Trophoblast cell (in vitro differentiated cells and primary cell): ENCODE data around the gene DNAJC11.

ENCODE experiments used
- DNase-seq, 2 donors: peaks; one replicate each; pipeline ENCODE4 v3.0.0-alpha.2; 2016
- H2AFZ ChIP-seq: 2 replicates; pipeline ENCODE4 v1.6.1; 2013; ENCODE audit warnings: low read length, moderate library complexity, mild to moderate bottlenecking; ENCODE audit not compliant: insufficient read depth, poor library complexity
- H2AK5ac ChIP-seq: 2 replicates; pipeline ENCODE4 v1.6.1; 2013; ENCODE audit warnings: mild to moderate bottlenecking, low read length
- H2BK120ac ChIP-seq: 2 replicates; pipeline ENCODE4 v1.6.1; 2013; ENCODE audit warnings: low read length, mild to moderate bottlenecking, moderate library complexity; ENCODE audit not compliant: insufficient read depth, poor library complexity
- H2BK12ac ChIP-seq: 2 replicates; pipeline ENCODE4 v1.6.1; 2013; ENCODE audit warnings: mild to moderate bottlenecking, low read length, moderate library complexity
- H2BK5ac ChIP-seq: 2 replicates; pipeline ENCODE4 v1.6.1; 2013; ENCODE audit warnings: low read length, low read depth, moderate library complexity, mild to moderate bottlenecking; ENCODE audit not compliant: poor library complexity
- H3K14ac ChIP-seq: 2 replicates; pipeline ENCODE4 v1.6.1; 2013; ENCODE audit warnings: mild to moderate bottlenecking, low read length
- H3K18ac ChIP-seq: 2 replicates; pipeline ENCODE4 v1.6.1; 2013; ENCODE audit warnings: mild to moderate bottlenecking, low read length
- H3K23ac ChIP-seq: 2 replicates; pipeline ENCODE4 v1.6.1; 2013; ENCODE audit warnings: low read length
- H3K27ac ChIP-seq: 2 replicates; pipeline ENCODE4 v1.5.1; 2013; ENCODE audit warnings: low read depth, mild to moderate bottlenecking, inconsistent platforms, low read length, moderate library complexity
- H3K27me3 ChIP-seq: 2 replicates; pipeline ENCODE4 v1.6.1; 2013; ENCODE audit warnings: inconsistent platforms, mild to moderate bottlenecking, low read length, moderate library complexity; ENCODE audit not compliant: insufficient read depth
- H3K36me3 ChIP-seq, 2 experiments: 1 replicate in 1 of 2; 2 replicates in 1 of 2; pipeline ENCODE4 v1.6.1; 2013; ENCODE audit warnings: low read length in 2 of 2, mild to moderate bottlenecking in 2 of 2, moderate library complexity in 1 of 2; ENCODE audit not compliant: insufficient read depth in 2 of 2, control insufficient read depth in 1 of 2
- H3K4ac ChIP-seq: 2 replicates; pipeline ENCODE4 v1.6.1; 2013; ENCODE audit warnings: low read depth, mild to moderate bottlenecking, low read length, moderate library complexity
- H3K4me1 ChIP-seq, 2 experiments: 1 replicate in 1 of 2; 2 replicates in 1 of 2; pipeline ENCODE4 v1.6.1; 2013; ENCODE audit warnings: low read length in 2 of 2, mild to moderate bottlenecking in 2 of 2, moderate library complexity in 1 of 2; ENCODE audit not compliant: insufficient read depth in 2 of 2, control insufficient read depth in 1 of 2
- H3K4me2 ChIP-seq: 2 replicates; pipeline ENCODE4 v1.6.1; 2013; ENCODE audit warnings: inconsistent platforms, mild to moderate bottlenecking, low read length, moderate library complexity
- H3K4me3 ChIP-seq: 2 replicates; pipeline ENCODE4 v1.5.1; 2013; ENCODE audit warnings: mild to moderate bottlenecking, low read depth, low read length, inconsistent platforms
- H3K79me1 ChIP-seq: one replicate; pipeline ENCODE4 v1.6.1; 2013; ENCODE audit warnings: low read length
- H3K79me2 ChIP-seq: 2 replicates; pipeline ENCODE4 v1.6.1; 2013; ENCODE audit warnings: low read length, mild to moderate bottlenecking; ENCODE audit not compliant: control insufficient read depth, insufficient read depth, poor library complexity
- H3K9ac ChIP-seq: 2 replicates; pipeline ENCODE4 v1.6.1; 2013; ENCODE audit warnings: mild to moderate bottlenecking, low read length
- H3K9me3 ChIP-seq: 2 replicates; pipeline ENCODE4 v1.6.1; 2013; ENCODE audit warnings: low read depth, mild to moderate bottlenecking, control low read depth, inconsistent platforms, low read length; ENCODE audit not compliant: insufficient read depth
- H4K12ac ChIP-seq: 2 replicates; pipeline ENCODE4 v1.6.1; 2013; ENCODE audit warnings: low read depth, mild to moderate bottlenecking, low read length, moderate library complexity
- H4K8ac ChIP-seq: 2 replicates; pipeline ENCODE4 v1.6.1; 2013; ENCODE audit warnings: low read depth, mild to moderate bottlenecking, low read length, moderate library complexity
- H4K91ac ChIP-seq: one replicate; pipeline ENCODE4 v1.6.1; 2013; ENCODE audit warnings: low read depth, mild to moderate bottlenecking, low read length, moderate library complexity
- WGBS: extraction: QIAGEN DNeasy Blood & Tissue Kit; methylation state at CpG from one replicate; pipeline ENCODE4 v1.1.7; 2013; ENCODE audit warnings: missing lambda C conversion rate; ENCODE audit not compliant: insufficient read length, insufficient coverage; ENCODE audit errors: extremely low coverage; 5-methylcytosine and 5-hydroxymethylcytosine counted together

DNAJC11 gene

DNA sequence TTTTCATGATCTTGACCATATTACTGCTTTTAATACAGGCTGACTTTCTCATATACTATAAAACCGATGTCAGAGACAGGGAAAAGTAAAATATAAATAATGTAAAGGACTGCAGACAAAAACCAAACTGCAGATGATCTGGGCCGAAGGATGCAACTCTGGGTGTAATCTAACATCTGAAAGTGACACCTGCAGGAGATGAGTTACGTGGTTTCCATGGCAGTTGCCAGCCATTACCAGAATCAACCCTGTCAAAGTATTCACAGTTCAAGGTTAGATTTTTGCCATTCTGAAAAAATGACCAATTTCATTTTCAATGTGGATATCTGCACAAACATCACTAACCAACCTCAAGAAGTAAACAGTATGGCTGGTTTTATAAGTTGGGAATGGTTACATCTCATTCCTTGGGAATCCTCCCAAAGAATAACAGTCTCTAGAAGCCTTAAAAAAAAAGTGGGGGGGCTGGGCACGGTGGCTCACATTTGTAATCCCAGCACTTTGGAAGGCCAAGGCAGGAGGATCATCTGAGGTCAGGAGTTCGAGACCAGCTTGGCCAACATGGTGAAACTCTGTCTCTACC lies 27.7 kb downstream of the DNAJC11 start:
- DNase-seq, result no peak
- peaks cover 13 to 18% of the 10 kb centered on the region in 2 experiments for H3K36me3 ChIP-seq
- no peak overlapping the region for H3K14ac ChIP-seq
- no peaks in the 10 kb centered on the region for H3K79me1 ChIP-seq
- no peak overlapping the region for H2AFZ ChIP-seq
- H3K4me3 ChIP-seq, result no peak overlapping the region
- H4K8ac ChIP-seq, result no peak overlapping the region
- H2BK5ac ChIP-seq, result no peak overlapping the region
- no peak overlapping the region for H2BK120ac ChIP-seq
- no peak overlapping the region for H3K18ac ChIP-seq
- no peak overlapping the region for H3K4ac ChIP-seq
- no peak overlapping the region for H2AK5ac ChIP-seq
- no CpG with 5 or more reads among the region's 5 CpGs for WGBS
- H3K9ac ChIP-seq, result no peak overlapping the region
- no peak overlapping the region for H2BK12ac ChIP-seq
- H3K4me2 ChIP-seq, result no peak overlapping the region
- H3K27ac ChIP-seq, result no peak overlapping the region
- H4K12ac ChIP-seq, result no peak overlapping the region
- peaks cover 2% of the 10 kb centered on the region in 2 experiments for H3K4me1 ChIP-seq
- no peaks in the 10 kb centered on the region for H3K9me3 ChIP-seq
- H3K23ac ChIP-seq, result no peak overlapping the region
- no peaks in the 10 kb centered on the region for H3K27me3 ChIP-seq
- no peak overlapping the region for H4K91ac ChIP-seq
- no peaks in the 10 kb centered on the region for H3K79me2 ChIP-seq

DNA sequence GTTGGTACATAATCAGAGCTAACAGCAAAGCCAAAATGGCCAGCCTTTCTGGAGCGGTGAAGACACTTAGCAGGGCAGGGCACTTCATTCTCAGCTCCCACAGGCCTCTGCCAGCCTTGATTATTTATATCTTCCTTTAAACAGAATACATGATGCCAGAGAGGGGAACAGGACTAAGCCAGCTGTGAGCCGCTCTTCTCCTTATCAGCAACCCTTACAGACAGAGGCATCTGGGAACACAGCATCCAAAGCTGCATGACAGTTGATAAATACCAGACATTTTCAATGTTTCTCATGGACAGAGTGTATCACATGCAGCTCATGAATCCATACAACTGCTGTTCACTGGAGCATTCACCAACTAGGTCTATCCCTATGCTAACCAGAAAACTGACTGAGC lies 29.1 kb downstream of the DNAJC11 start:
- no peak overlapping the region for H3K4ac ChIP-seq
- peaks cover 2% of the 10 kb centered on the region in 2 experiments for H3K4me1 ChIP-seq
- H4K91ac ChIP-seq, result no peak overlapping the region
- no peaks in the 10 kb centered on the region for H3K9me3 ChIP-seq
- H4K8ac ChIP-seq, result no peak overlapping the region
- no peak for DNase-seq
- H4K12ac ChIP-seq, result no peak overlapping the region
- H3K23ac ChIP-seq, result no peak overlapping the region
- H2BK5ac ChIP-seq, result no peak overlapping the region
- H3K27me3 ChIP-seq, result no peaks in the 10 kb centered on the region
- no peak overlapping the region for H3K4me3 ChIP-seq
- H2AK5ac ChIP-seq, result no peak overlapping the region
- peaks cover 11 to 19% of the 10 kb centered on the region in 2 experiments for H3K36me3 ChIP-seq
- no peak overlapping the region for H3K18ac ChIP-seq
- H3K27ac ChIP-seq, result no peak overlapping the region
- H2BK120ac ChIP-seq, result no peak overlapping the region
- H3K79me1 ChIP-seq, result no peaks in the 10 kb centered on the region
- H3K79me2 ChIP-seq, result no peaks in the 10 kb centered on the region
- H3K9ac ChIP-seq, result no peak overlapping the region
- H2AFZ ChIP-seq, result no peak overlapping the region
- no peak overlapping the region for H2BK12ac ChIP-seq
- H3K14ac ChIP-seq, result no peak overlapping the region
- WGBS, result no CpG with 5 or more reads among the region's 2 CpGs
- H3K4me2 ChIP-seq, result no peak overlapping the region

DNA sequence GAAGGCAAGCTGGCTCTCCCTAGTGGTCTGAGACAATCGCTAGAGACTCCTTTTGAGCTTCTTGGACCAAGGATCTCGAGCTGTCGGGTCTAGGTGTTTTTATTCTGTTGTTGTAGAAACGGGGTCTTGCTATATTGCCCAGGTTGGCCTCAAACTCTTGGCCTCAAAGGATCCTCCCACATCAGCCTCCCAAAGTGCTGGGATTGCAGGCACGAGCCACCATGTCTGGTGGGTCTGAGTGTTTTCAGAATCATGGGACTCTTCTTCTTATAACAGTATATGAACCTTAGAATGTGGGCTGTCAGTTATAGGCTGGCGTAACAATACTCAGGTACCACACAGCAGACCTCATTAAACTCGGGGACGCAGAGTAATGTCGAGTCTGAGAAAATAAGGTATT lies 33.1 kb downstream of the DNAJC11 start:
- H2BK5ac ChIP-seq, result no peak overlapping the region
- no peak overlapping the region for H3K4me2 ChIP-seq
- no peak overlapping the region for H4K91ac ChIP-seq
- DNase-seq, result no peak
- no peak overlapping the region for H3K4me3 ChIP-seq
- no peak overlapping the region for H2AK5ac ChIP-seq
- no peak overlapping the region for H3K14ac ChIP-seq
- no peaks in the 10 kb centered on the region for H3K79me2 ChIP-seq
- no peak overlapping the region for H2AFZ ChIP-seq
- no peaks in the 10 kb centered on the region for H3K79me1 ChIP-seq
- no peak overlapping the region for H2BK12ac ChIP-seq
- H3K9me3 ChIP-seq, result no peaks in the 10 kb centered on the region
- peaks cover 26 to 29% of the 10 kb centered on the region in 2 experiments for H3K36me3 ChIP-seq
- H3K4me1 ChIP-seq, result peaks cover 0 to 2% of the 10 kb centered on the region in 2 experiments
- H3K9ac ChIP-seq, result no peak overlapping the region
- no peak overlapping the region for H4K8ac ChIP-seq
- H3K27me3 ChIP-seq, result no peaks in the 10 kb centered on the region
- H3K18ac ChIP-seq, result no peak overlapping the region
- WGBS, result no CpG with 5 or more reads among the region's 9 CpGs
- no peak overlapping the region for H3K23ac ChIP-seq
- no peak overlapping the region for H4K12ac ChIP-seq
- H3K27ac ChIP-seq, result no peak overlapping the region
- H3K4ac ChIP-seq, result no peak overlapping the region
- H2BK120ac ChIP-seq, result no peak overlapping the region

DNA sequence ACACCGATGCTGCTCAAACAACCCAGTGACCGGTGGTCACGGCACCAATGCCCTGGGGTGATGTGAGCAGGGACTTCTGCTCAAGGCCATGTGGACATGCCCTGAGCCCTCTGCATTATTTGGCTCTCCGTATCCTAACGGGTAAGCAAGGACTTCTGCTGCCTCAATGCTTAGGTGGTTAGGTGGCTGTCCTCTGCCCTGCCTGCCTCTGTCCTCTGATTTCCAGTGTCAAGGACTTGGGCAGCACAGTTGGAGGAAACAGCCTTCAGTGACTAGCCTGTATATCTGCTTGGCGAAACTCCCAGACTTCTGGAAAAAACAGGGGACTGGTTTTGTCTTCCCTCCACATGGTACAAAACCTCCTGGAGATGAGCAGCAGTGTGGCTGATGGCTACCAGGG lies 34.5 kb downstream of the DNAJC11 start:
- H3K4me1 ChIP-seq, result no peaks in the 10 kb centered on the region
- no peak overlapping the region for H4K91ac ChIP-seq
- H3K18ac ChIP-seq, result no peak overlapping the region
- no peak overlapping the region for H2BK12ac ChIP-seq
- H3K36me3 ChIP-seq, result peaks cover 26 to 36% of the 10 kb centered on the region in 2 experiments
- H3K79me1 ChIP-seq, result no peaks in the 10 kb centered on the region
- H4K8ac ChIP-seq, result no peak overlapping the region
- WGBS, result no CpG with 5 or more reads among the region's 6 CpGs
- no peak overlapping the region for H2AK5ac ChIP-seq
- H2BK120ac ChIP-seq, result no peak overlapping the region
- no peak overlapping the region for H3K9ac ChIP-seq
- no peak overlapping the region for H3K14ac ChIP-seq
- no peak overlapping the region for H2BK5ac ChIP-seq
- no peak for DNase-seq
- no peak overlapping the region for H3K4me2 ChIP-seq
- no peaks in the 10 kb centered on the region for H3K27me3 ChIP-seq
- no peaks in the 10 kb centered on the region for H3K79me2 ChIP-seq
- no peaks in the 10 kb centered on the region for H3K9me3 ChIP-seq
- no peak overlapping the region for H3K4ac ChIP-seq
- no peak overlapping the region for H3K4me3 ChIP-seq
- H2AFZ ChIP-seq, result no peak overlapping the region
- no peak overlapping the region for H3K27ac ChIP-seq
- H4K12ac ChIP-seq, result no peak overlapping the region
- H3K23ac ChIP-seq, result no peak overlapping the region
